Muscle layer of duodenum (tissue), 2 donors: ENCODE results near the gene OR6C76.
"Not testable (repeated sequence)": the region's sequence is repeated elsewhere in the genome, so short reads cannot be mapped to it uniquely, and the experiment has no call there.

ENCODE experiments used
- H3K27ac ChIP-seq: one replicate; pipeline ENCODE4 v1.7.0; 2013; ENCODE audit warnings: mild to moderate bottlenecking, low read length
- H3K27me3 ChIP-seq: one replicate; pipeline ENCODE4 v1.7.0; 2013; ENCODE audit warnings: low read depth, mild to moderate bottlenecking, control low read depth, low read length
- H3K36me3 ChIP-seq, 2 donors: one replicate each; pipeline ENCODE4 v1.7.0; 2013; ENCODE audit warnings: low read length in 2 of 2, control low read depth in 1 of 2, mild to moderate bottlenecking in 1 of 2; ENCODE audit not compliant: insufficient read depth in 2 of 2, control insufficient read depth in 1 of 2
- H3K4me1 ChIP-seq, 2 donors: one replicate each; pipeline ENCODE4 v1.7.0; 2013; ENCODE audit warnings: low read length in 2 of 2, mild to moderate bottlenecking in 2 of 2, control low read depth in 1 of 2, moderate library complexity in 1 of 2; ENCODE audit not compliant: insufficient read depth in 2 of 2, control insufficient read depth in 1 of 2
- H3K4me3 ChIP-seq, 2 donors: one replicate each; pipeline ENCODE4 v1.7.0; 2013; ENCODE audit warnings: low read length in 2 of 2, low read depth in 1 of 2, mild to moderate bottlenecking in 1 of 2
- H3K9me3 ChIP-seq, 2 donors: one replicate each; pipeline ENCODE4 v1.7.0; 2013; ENCODE audit warnings: low read length in 2 of 2, control low read depth in 1 of 2, mild to moderate bottlenecking in 1 of 2; ENCODE audit not compliant: control insufficient read depth in 1 of 2
- donor health status: healthy.

The OR6C76 gene

GRCh38 chr12:55425954-55426353 is at the start of gene OR6C76:
TSS of gene OR6C76 (plus strand) at chr12:55426254. CDS start at chr12:55426254, 0 bp downstream.
- Histone ChIP-seq H3K4me3 (no peak within 1 kb of the TSS), H3K36me3 (no peaks in the 10 kb centered on the region)

DNA sequence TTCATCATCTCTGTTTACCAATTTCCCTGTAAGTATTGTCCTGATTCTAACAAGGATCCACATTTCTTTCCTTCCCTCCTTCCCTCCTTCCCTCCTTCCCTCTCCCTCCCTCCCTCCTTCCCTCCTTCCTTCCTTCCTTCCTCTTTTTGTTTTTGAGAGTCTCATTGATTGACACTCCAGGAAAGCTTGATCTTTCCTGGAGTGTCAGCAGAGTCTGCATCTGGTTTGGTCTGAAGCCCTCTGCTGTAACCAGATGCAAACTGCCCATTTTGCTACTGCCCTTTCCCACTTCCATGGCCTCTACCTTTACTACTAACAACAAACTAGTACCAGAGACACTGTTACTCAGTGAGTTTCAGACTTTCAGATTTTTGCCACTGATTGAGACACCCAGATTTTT is 40.2 kb upstream of the OR6C76 start:
- no peak overlapping the region for H3K4me3 ChIP-seq
- H3K27me3 ChIP-seq = no peaks in the 10 kb centered on the region
- no peaks in the 10 kb centered on the region for H3K9me3 ChIP-seq
- H3K27ac ChIP-seq = no peak overlapping the region
- H3K36me3 ChIP-seq = no peaks in the 10 kb centered on the region
- no peaks in the 10 kb centered on the region for H3K4me1 ChIP-seq

More at GRCh38 chr12:55425954-55426353, at the start of gene OR6C76:
- no peak within 1 kb of the TSS for H3K27ac ChIP-seq
- H3K9me3 ChIP-seq = no peaks in the 10 kb centered on the region
- H3K4me1 ChIP-seq = no peaks in the 10 kb centered on the region
- no peaks in the 10 kb centered on the region for H3K27me3 ChIP-seq

GRCh38 chr12:55392032-55392795 is 33.8 kb upstream of the OR6C76 start:
- Histone ChIP-seq H3K27me3 (no peaks in the 10 kb centered on the region), H3K36me3 (no peaks in the 10 kb centered on the region), H3K4me1 (no peaks in the 10 kb centered on the region), H3K27ac (no peak overlapping the region), H3K9me3 (no peaks in the 10 kb centered on the region), H3K4me3 (no peak overlapping the region)

GRCh38 chr12:55396326-55396725 is 29.7 kb upstream of the OR6C76 start:
- H3K9me3 ChIP-seq = no peaks in the 10 kb centered on the region
- no peaks in the 10 kb centered on the region for H3K36me3 ChIP-seq

DNA sequence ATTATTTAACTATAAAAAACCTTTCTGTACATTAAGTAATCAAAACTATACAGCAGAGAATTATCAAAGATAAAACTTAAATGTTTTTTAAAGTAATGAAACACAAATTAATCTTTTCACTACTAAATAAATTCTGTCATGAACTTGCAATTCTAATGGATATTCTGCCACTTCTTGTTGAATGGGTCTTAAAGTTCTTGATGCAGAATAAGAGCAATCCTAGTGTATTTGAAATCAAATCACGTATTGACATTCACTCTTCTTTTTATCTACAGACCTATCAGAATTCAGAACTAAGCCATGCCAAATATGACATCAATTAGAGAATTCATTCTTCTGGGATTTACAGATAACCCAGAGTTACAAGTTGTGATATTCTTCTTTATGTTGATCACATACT is 25.8 kb upstream of the OR6C76 start, which contains the start of gene OR6C65:
TSS of gene OR6C65 (plus strand) at position 301 of the 400 bp plus-strand sequence. CDS start at position 301, 0 bp downstream.
- no peaks in the 10 kb centered on the region for H3K36me3 ChIP-seq
- no peaks in the 10 kb centered on the region for H3K9me3 ChIP-seq
- H3K27me3 ChIP-seq = no peaks in the 10 kb centered on the region
- H3K4me3 ChIP-seq = no peak within 1 kb of the TSS
- no peaks in the 10 kb centered on the region for H3K4me1 ChIP-seq
- H3K27ac ChIP-seq = no peak within 1 kb of the TSS

More at GRCh38 chr12:55396326-55396725, 29.7 kb upstream of the OR6C76 start:
- no peaks in the 10 kb centered on the region for H3K4me1 ChIP-seq
- no peak overlapping the region for H3K4me3 ChIP-seq
- H3K27ac ChIP-seq = no peak overlapping the region
- no peaks in the 10 kb centered on the region for H3K27me3 ChIP-seq

DNA sequence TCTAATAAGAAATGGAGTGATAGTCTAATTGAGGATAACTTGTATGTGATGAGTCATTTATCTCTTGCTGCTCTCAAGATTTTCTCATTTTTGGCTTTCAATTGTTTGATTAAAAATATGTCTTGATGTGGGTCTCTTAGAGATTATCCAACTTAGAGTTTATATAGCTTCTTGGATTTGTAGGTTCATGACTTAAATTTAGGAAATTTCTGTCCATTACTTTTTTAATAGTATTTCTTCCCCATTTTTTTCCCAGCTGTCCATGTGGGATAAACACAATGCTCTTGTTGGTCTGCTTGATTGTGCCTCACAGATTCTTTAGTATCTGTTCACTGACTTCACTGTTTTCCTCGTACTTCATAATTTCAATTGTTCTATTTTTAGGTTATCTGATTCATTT is 18.2 kb upstream of the OR6C76 start:
- H3K27me3 ChIP-seq = no peaks in the 10 kb centered on the region

GRCh38 chr12:55409133-55409532 is 16.9 kb upstream of the OR6C76 start:
- not testable (repeated sequence) for H3K27ac ChIP-seq, H3K27me3 ChIP-seq, H3K4me3 ChIP-seq, H3K9me3 ChIP-seq, H3K4me1 ChIP-seq, H3K36me3 ChIP-seq

More for the DNA sequence above, 18.2 kb upstream of the OR6C76 start:
- no peaks in the 10 kb centered on the region for H3K4me1 ChIP-seq
- no peak overlapping the region for H3K27ac ChIP-seq
- peaks cover 0 to 7% of the 10 kb centered on the region in 2 donors for H3K9me3 ChIP-seq
- H3K4me3 ChIP-seq = no peak overlapping the region
- H3K36me3 ChIP-seq = no peaks in the 10 kb centered on the region

- not testable (repeated sequence) for H3K27me3 ChIP-seq, H3K27ac ChIP-seq, H3K36me3 ChIP-seq, H3K4me3 ChIP-seq, H3K9me3 ChIP-seq, H3K4me1 ChIP-seq
Observed at GRCh38 chr12:55412138-55412537, 13.9 kb upstream of the OR6C76 start.

DNA sequence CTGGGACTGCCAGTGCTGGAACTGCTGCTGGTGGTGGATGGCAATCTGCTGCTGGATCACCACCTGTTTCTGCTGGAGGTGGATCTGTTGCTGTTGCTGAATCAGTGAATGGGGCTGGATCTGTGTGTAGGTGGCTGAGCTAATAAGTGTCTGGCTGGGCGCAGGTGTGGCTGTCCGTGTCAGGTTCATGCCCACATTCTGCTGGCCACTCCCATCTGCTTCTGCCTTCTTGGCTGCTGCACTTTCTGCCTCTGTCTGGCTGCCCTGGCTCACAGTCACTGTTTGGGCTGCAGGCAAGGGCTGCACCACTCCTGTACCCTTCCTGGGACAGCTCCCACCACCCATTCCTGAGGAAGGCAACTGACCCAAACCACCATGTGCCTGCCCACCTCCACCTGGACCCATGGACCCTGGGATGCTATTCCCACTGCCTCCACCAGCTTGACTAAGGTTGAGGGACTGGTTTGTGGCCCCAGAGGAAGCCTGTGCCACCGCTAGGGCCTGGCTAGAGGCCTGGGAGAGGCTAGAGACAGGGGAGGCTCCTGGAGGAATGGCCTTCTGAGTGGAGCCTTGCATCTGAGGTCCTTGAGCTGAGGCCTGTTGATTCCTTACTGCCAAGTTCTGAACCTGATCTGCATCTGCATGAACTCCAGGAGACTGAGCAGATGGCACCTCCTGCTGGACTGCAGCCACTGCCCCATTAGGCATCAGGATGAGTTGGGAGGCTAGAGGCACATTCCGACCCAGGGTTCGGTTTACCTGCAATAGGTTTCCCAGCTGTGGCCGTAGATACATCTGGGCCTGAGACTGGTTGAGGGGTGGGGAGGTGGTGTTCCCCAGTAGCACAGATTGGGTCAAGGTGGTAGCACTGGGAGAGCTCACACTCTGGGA is 12.3 kb upstream of the OR6C76 start:
- not testable (repeated sequence) for H3K36me3 ChIP-seq, H3K27ac ChIP-seq, H3K27me3 ChIP-seq, H3K9me3 ChIP-seq, H3K4me1 ChIP-seq, H3K4me3 ChIP-seq

- H3K27ac ChIP-seq, H3K4me3 ChIP-seq, H3K4me1 ChIP-seq, H3K36me3 ChIP-seq, H3K27me3 ChIP-seq, H3K9me3 ChIP-seq: not testable (repeated sequence)
Observed at GRCh38 chr12:55414396-55414823, 11.6 kb upstream of the OR6C76 start.

- not testable (repeated sequence) for H3K36me3 ChIP-seq, H3K4me3 ChIP-seq
Observed at GRCh38 chr12:55414889-55415288, 11.2 kb upstream of the OR6C76 start.

More at GRCh38 chr12:55414889-55415288, 11.2 kb upstream of the OR6C76 start:
- H3K4me1 ChIP-seq, H3K9me3 ChIP-seq, H3K27ac ChIP-seq, H3K27me3 ChIP-seq: not testable (repeated sequence)
